Skin epidermis (tissue), 12 donors: ENCODE data around the gene LTB4R.
A peak's percentile ranks its signal among the peaks of the same experiment; 100 is the strongest.
"Not testable (repeated sequence)": the region's sequence is repeated elsewhere in the genome, so short reads cannot be mapped to it uniquely, and the experiment has no call there.

Source experiments
- H3K27ac ChIP-seq, 21 experiments: fragments of 200-600 bp; sonication (generic) in 11 of 21; one replicate each; pipeline ENCODE4 v1.5.0; 2020; ENCODE audit warnings: mild to moderate bottlenecking in 3 of 21, inconsistent platforms in 2 of 21, moderate library complexity in 2 of 21
- H3K4me3 ChIP-seq, 7 experiments: fragments of 200-600 bp; sonication (generic) in 2 of 7; one replicate each; pipeline ENCODE4 v1.5.0; 2020; ENCODE audit warnings: inconsistent platforms in 2 of 7, mild to moderate bottlenecking in 2 of 7, moderate library complexity in 1 of 7

Gene LTB4R

DNA sequence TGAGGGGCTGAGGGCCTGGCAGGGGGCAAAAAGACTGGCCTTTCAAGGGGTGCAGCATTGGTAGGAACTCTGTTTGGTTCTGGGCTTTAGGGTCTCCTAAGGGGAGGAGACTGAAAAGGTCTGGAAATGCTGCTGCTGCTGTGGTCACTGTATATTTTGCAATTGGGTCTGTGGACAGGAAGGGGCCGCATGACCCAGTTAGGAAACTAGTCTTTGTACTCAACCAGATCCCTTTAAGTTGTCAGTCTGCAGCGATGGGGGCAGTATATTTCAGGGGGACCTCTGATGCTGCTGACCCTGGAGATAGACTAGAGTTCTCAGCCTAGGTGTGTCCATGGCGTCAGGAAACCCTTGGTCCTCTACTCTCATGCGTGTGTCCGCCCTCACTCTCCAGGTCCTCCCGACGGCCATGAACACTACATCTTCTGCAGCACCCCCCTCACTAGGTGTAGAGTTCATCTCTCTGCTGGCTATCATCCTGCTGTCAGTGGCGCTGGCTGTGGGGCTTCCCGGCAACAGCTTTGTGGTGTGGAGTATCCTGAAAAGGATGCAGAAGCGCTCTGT is 4.0 kb downstream of the LTB4R start:
- H3K4me3 ChIP-seq, result peak overlapping the region in 1 of 7 experiments; percentile 1
- peak overlapping the region in 17 of 21 experiments; percentile 30 to 94 (median 79) for H3K27ac ChIP-seq

DNA sequence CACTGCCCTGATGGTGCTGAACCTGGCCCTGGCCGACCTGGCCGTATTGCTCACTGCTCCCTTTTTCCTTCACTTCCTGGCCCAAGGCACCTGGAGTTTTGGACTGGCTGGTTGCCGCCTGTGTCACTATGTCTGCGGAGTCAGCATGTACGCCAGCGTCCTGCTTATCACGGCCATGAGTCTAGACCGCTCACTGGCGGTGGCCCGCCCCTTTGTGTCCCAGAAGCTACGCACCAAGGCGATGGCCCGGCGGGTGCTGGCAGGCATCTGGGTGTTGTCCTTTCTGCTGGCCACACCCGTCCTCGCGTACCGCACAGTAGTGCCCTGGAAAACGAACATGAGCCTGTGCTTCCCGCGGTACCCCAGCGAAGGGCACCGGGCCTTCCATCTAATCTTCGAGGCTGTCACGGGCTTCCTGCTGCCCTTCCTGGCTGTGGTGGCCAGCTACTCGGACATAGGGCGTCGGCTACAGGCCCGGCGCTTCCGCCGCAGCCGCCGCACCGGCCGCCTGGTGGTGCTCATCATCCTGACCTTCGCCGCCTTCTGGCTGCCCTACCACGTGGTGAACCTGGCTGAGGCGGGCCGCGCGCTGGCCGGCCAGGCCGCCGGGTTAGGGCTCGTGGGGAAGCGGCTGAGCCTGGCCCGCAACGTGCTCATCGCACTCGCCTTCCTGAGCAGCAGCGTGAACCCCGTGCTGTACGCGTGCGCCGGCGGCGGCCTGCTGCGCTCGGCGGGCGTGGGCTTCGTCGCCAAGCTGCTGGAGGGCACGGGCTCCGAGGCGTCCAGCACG is 4.7 kb downstream of the LTB4R start:
- peak overlapping the region in 18 of 21 experiments; percentile 15 to 94 (median 76) for H3K27ac ChIP-seq
- H3K4me3 ChIP-seq, result peak overlapping the region in 1 of 7 experiments; percentile 7

DNA sequence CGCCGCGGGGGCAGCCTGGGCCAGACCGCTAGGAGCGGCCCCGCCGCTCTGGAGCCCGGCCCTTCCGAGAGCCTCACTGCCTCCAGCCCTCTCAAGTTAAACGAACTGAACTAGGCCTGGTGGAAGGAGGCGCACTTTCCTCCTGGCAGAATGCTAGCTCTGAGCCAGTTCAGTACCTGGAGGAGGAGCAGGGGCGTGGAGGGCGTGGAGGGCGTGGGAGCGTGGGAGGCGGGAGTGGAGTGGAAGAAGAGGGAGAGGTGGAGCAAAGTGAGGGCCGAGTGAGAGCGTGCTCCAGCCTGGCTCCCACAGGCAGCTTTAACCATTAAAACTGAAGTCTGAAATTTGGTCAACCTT is 5.3 kb downstream of the LTB4R start:
- H3K4me3 ChIP-seq, result peak overlapping the region in 1 of 7 experiments; percentile 7

DNA sequence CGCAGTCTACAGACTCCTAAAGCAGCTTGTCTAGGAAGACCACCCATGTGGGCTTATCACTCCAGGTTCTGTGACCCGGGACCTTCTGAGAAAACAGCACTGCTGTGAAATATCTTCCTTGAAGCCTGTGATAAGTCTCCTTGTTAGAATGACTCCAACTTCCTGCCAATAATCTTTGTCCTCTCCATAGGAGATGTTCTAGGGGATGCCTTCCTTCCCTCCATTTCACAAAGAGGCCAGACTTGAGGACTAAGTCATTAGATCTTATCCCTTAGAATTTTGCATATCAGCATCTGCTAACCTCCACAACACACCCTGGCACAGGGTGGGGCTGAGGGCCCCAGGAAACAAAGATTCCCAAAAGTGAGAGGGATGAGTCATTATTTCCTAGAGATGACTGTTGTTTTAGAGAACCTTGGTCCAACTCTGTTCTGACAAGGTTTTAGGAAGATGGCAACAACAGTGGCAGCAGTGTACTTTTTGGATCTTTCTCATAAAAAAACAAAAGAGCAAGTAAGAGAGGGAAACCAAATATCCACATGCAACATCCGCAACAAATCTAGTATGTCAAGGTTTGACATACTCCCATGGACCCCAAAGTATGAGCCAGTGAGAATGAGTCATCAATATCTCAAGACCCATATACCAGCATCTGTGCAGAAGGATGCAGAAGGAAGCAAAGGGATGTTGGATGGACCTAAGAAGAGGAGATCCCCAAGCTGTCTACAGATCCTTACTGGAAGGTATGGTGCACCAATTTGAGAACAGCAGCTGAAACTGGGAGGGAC is 6.0 kb downstream of the LTB4R start:
- H3K4me3 ChIP-seq, result no peak overlapping the region
- H3K27ac ChIP-seq, result peak overlapping the region in 13 of 21 experiments; percentile 1 to 94 (median 81)

More for the DNA sequence above, 5.3 kb downstream of the LTB4R start:
- peak overlapping the region in 17 of 21 experiments; percentile 24 to 94 (median 79) for H3K27ac ChIP-seq

DNA sequence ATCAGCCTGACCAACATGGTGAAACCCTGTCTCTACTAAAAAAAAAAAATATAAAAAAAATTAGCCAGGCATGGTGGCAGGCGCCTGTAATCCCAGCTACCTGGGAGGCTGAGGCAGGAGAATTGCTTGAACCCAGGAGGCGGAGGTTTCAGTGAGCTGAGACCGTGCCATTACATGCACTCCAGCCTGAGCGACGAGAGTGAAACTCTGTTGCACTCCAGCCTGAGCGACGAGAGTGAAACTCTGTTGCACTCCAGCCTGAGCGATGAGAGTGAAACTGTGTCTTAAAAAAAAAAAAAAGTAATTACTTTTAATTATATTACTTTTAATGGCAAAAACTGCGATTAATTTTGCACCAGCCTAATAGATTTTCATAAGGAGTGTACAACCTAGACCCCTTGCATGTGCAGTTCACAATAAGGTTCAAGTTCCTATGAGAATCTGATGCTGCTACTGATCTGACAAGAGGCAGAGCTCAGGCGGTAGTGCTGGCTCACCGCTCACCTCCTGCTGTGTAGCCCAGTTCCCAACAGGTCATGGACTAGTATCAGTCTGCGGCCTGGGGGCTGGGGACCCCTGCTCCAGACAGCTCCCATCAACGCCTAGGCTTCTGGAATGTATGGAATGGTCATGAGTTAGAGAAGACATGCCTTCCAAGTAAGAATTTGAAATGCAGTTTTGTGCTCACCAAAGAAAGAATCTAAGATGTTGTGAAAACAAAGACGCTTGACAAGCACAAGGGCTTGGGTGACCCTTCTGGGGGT is 10.1 kb downstream of the LTB4R start:
- Histone ChIP-seq H3K4me3 (no peak overlapping the region), H3K27ac (no peak overlapping the region)

DNA sequence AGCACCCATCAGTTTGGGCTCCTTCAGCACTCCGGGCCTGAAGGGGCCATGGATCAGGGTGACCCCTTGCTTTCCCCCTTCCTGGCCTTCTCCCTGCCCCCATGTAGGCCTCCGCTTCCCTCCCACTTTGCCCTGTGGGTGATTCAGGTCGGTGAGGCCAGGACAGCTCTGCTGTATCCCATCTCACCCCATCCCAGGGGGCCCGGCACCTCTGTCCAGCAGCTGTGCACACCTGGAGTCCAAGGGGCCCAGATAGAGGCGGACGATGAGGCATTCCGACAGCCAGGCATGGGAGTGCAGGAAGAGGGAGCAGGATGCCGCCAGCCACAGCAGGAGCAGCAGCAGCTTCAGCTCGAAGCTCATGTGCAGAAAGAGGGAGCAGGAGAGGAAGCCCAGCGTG is 11.4 kb downstream of the LTB4R start:
- Histone ChIP-seq H3K27ac (no peak overlapping the region), H3K4me3 (no peak overlapping the region)

DNA sequence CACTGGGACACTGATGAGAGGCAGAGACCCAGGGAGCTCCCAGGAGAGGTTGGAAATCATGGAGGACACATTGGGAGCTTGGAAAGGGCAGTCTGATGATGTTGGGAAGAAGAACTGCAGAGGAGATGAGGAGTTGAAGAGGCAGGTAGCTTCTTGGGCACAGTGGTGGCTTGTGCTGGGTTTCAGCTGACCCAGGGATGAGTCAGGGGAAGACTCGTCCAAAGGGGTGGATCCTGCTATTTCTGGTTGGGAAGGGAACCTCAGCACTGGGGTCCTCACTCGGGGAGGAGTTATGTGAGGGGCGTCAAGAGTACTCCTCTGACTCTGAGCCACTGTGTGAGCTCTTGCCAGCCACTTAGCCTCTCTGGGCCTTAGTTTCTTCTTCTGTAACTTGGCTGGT is 12.0 kb downstream of the LTB4R start:
- Histone ChIP-seq H3K27ac (no peak overlapping the region), H3K4me3 (no peak overlapping the region)

DNA sequence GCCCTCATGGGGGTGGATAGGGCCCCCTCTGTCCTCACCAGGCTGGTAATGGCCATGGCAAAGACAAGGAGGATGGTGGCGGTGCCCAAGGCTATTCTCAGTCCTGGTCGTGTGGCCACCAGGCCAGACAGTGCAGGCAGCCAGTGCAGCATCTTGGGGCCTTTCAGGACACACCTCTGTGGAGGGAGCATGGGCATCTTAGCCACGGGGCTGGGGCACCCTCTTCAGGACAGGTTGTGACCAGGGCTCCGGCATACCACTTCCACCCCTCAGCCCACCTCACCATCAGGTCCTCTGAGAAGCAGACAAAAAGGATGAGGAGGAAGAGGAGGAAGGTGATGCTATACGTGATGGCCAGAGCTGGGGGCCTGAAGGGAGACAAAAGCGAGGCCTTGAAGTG is 12.7 kb downstream of the LTB4R start:
- Histone ChIP-seq H3K4me3 (no peak overlapping the region), H3K27ac (no peak overlapping the region)

DNA sequence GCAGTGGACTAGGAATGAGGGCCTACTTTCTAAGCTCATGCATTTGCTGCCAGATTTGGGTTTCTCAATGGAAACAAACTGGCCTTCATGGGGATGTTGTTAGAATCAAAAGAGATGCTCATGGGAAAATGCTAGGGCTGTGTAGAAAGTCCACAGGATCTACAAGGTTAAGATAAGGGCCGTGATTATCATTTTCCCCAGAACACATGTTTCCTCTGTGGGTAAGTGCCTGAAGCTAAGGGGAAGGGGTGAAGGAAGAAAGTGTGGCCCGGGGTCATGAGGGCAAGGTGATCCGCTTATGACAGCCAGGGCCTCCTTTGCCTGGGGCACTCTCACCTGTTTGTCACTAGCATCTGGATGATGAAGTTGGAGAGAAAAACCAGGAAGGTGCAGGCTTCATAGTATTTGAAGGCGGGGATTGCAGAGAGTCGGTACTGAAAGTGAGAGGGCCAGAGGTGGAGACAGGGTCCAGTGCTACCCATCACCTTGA is 13.8 kb downstream of the LTB4R start:
- Histone ChIP-seq H3K4me3 (no peak overlapping the region), H3K27ac (no peak overlapping the region)

DNA sequence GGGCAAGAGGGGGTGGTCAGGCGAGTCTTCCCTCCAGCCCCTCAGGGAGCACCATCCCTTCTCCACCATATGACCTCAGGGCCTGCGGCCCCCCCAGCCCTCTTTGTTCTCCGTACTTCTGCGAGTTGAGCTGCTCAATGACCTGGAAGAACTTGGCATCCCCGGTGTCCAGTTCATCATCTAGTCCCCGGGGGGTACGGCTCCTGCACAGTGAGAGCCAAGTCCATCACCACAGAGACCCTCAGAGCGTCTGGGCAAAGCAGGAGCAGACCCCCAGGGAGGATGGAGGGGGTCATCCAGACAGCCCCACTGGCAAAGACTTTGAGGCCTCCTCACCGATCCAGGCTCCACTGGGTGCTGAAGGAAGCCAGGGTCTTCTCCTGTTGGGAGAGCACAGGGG is 14.7 kb downstream of the LTB4R start:
- H3K27ac ChIP-seq, result no peak overlapping the region

DNA sequence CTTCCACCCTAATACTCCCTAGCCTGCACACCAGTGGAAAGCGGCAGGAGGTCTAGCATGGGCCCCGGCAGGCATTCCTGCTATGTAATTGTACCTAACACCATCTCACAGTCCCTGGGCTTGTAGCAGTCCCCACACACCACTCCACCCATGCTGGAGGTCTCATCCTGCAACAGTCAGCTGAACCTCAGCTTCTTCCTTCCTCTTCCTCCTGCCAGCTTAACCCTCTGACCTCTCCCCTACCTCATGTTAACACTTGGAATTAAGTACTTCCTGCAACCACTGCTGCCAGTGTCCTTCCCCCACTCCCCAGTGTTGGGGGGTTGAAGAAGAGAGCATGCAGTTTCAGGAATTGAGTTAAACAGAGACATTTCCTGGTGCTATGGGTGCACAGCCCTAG is 16.0 kb downstream of the LTB4R start:
- peak overlapping the region in 2 of 21 experiments; percentile 2 to 17 for H3K27ac ChIP-seq
- H3K4me3 ChIP-seq, result no peak overlapping the region

More for the DNA sequence above, 14.7 kb downstream of the LTB4R start:
- no peak overlapping the region for H3K4me3 ChIP-seq

DNA sequence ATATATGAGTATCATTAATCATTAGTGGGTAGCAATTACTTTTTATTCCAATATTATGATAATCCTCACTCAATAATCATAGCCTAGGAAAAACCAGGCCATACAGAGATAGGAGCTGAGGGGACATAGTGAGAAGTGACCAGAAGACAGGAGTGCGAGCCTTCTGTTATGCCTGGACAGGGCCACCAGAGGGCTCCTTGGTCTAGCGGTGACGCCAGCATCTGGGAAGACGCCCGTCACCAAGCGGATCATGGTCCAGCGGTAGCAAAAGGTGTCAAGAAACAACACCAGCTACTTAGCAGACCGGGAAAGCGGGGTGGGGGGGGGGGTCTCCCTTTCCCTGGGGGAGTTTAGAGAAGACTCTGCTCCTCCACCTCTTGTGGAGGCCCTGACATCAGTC is 16.6 kb downstream of the LTB4R start:
- H3K4me3 ChIP-seq, H3K27ac ChIP-seq: not testable (repeated sequence)

DNA sequence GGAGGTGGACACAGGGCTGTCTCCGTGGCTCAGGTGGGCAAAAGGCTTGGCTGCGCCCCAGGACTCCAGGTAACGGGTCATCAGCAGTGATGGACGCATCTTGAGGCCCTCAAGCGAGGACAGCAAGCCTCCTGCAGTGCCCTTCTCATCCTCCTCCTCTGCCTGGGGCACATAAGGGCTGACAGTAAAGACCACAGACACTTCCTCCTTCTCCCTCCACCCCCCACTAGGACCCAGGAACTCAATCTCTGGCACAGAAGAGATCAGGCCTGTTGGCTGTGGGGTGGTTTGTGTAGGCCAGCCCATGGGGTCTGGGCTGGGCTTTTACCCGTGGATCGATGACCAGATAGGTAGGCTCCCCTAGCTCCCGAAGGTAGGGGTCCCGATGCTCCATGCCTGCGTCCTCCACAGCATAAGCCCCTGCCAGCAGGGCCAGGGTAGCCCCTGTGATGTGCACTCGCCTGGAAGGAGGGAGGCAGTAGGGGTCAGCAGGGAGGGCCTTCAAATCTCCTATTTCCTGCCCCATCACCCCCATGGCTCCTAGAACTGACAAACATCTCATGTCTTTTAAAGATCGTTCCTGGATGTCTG is 17.9 kb downstream of the LTB4R start:
- H3K27ac ChIP-seq, result peak overlapping the region in 4 of 21 experiments; percentile 9 to 52 (median 28)
- no peak overlapping the region for H3K4me3 ChIP-seq

DNA sequence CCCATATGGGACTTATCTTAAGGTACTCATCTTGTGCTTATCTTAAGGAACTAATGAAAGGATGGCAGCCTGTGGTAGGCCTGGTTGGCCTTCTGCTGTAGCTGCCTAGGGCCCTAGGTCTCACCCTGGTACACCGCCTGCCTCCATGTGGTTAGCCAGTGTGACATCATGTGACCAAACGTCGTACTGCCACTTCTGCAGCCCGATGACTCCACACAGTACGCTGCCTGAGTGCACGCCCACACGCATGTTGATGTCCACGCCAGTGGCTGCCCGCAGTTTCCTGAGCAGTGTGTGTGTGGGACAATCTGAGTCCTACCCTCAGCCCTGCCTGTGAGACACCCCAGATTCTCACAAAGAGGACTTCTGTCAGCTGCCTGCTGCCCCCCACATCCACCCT is 18.4 kb downstream of the LTB4R start:
- no peak overlapping the region for H3K4me3 ChIP-seq
- peak overlapping the region in 1 of 21 experiments; percentile 32 for H3K27ac ChIP-seq

DNA sequence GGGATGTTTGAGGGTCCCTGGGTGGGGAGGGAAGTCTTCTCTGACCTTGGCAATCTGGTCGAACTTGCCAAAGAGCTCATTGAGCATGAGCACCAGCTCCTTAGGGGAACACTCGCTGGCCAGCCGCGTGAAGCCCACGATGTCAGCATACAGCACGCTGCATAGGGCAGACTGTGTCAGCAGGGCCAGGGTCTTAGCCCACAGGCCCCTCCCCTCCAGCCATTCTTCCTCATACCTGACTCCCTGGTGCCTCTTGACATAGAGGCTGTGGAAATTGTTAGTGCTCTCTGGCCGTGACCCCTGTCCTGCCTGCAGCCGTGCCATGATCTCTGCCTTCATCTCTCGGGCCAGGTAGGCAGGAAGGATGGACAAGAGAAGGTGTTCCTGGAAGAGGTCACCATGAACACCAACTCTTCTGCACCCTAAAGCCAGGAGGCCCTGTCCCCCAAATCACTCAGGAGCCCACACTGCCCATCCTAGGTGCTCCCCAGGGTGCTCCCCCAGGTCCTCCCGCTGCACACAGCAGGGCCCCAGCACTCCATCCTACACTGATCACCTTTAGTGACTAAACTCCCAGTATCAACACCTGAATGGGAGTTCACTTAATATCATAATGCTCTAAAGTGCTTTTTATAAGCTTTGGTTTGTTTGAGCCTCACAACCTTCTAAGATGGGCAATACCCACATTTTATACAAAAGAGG is 19.8 kb downstream of the LTB4R start:
- H3K4me3 ChIP-seq, result no peak overlapping the region
- no peak overlapping the region for H3K27ac ChIP-seq

DNA sequence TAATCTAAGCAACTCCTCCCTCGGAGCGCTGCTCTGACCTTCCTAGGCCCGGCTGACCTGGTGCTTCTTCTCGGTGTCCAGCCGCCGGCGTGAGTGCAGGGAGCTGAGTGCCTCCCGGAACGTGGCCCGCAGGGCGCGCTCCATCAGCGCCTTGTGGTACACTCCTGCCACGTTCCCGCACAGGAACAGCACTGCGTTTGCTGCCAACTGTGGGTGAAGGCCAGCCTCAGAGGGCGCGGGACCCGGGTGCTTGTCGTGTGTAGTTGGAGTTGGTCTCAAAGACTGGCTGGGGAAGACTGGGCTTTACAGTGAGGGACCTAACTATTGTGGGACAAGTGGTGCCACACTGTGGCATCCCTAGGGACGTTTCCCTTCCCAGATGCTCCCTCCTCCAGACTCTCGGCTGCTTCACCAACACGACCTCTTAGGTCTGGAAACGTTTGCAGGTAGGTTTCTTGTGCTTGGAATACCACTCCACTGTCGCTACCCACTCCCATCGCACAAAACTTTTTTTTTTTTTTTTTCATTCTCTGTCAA is 20.5 kb downstream of the LTB4R start:
- H3K27ac ChIP-seq, result no peak overlapping the region
- H3K4me3 ChIP-seq, result no peak overlapping the region

DNA sequence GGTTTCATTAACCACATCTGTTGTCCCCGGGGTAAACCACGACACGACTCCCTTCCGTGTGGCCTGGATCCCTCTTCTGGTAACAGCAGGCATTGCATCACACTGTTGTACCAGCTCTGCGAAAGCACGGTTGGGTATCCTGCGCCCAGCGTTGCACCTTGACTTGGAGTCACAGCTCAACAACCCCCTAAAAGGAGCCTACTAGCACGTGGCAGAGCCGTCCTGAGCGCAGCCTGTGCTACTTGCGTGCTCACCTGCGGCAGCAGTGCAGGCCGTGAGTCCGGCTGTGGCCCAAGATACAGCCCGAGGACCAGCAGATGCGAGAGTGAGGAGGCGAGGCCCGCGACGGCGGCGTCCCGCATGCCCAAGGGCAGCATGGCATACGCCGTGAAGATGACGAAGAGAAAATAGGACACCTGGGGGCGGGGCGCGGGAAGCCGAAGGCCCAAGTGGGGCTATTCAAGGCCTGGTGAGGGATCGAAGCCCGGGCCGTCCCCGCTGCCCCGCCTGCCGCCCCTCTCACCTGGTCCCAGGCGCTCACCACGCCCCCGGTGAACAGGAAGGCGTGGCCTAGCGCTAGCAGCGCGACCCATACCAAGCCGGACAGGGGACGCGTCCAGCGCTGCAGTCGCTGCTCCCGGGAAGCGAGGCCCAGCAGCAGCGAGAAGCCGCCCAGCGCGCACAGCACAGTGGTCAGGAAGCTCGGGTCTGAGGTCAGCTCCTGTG is 21.1 kb downstream of the LTB4R start:
- H3K27ac ChIP-seq, result peak overlapping the region in 1 of 21 experiments; percentile 29
- H3K4me3 ChIP-seq, result peak overlapping the region in 5 of 7 experiments; percentile 1 to 32 (median 9)
